AG08395 (cell line): ENCODE measurements around the gene PIANP.

Source experiments
- DNase-seq: peaks from one replicate; pipeline ENCODE4 v3.0.0; 2012; ENCODE audit warnings: mixed read lengths, low spot score

Gene PIANP

DNA sequence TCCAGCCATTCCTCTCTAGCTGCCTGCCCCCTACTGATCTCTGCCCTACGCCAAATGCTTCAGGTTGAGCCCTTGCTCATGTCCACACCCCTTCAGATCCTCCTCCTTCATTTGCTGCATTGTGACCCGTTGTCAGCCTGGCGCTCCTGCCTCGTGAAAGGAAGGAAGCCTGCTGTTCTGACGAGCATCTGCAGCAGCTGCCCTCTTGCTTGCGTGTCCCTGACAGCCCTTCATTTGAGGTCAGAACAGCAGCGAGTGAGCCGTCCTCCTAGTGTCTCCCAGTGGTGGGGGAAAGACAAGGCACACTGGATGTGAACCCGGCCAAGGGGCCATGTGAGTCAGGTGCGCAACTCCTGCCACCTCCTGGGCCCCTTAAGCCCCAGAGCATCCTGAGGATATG is 3.0 kb upstream of the PIANP start:
- no peak for DNase-seq

DNA sequence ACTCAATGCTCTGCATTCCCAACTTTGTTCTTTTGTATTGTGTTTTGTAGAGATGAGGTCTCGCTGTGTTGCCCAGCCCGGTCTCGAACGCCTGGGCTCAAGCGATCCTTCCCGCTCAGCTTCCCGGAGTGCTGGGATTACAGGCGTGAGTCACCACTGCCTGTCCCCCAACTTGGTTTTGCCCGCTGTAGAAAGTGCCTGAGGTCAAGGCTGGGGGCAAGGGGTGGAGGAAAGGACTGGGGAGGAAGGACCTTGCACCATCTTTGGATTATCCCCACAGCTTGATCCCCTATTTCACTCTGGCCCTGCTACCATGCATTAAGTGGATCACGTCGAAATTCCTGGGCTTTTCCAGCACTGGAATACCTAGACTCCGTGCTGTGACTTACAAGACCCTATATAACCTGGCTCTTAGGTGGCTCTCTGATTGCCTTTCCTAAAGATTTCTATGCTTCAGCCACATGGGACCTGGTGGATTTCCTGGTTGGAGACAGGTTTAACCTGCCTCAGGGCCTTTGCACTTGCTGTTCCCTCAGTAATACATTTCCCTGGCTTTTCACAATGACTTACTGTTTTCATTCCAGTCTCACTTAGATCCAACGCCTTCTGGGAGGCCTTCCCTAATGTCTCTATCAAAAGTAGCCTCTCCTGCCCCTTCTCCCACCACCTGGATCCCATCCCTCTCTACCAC is 608 bp upstream of the PIANP start:
- no peak for DNase-seq

DNA sequence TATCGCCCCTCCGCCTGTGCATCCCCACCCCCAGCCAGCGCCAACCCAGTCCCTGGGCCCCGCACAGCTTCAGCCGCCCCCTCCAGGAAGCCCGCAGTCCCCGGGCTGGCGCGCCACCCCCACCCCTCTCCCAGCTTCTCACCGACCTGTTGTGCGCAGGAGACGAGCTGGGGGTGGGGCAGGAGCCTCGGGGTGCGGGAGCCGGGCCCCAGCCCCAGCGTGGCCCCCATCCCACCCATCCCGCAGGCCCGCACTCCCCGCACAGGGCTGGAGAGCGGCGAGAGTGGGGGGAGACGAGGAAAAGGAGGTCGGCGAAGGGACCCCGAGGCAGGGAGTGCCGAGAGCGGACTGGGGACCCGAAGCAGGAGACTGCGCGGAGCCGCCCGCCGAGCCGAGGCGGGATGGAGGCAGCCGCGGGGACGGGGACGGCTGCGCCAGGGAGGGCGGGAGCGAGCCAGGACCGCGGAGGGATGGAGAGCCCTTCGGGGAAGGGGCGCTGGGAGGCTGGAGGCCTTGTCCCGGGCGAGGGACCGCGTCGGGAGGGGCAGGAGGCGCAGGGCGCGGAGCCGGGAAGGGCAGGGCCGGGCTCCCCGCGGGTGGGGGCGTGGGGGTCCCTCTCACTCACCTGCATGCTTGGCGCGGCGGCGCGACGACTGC is 498 bp downstream of the PIANP start:
- DNase-seq: peak; percentile 26

DNA sequence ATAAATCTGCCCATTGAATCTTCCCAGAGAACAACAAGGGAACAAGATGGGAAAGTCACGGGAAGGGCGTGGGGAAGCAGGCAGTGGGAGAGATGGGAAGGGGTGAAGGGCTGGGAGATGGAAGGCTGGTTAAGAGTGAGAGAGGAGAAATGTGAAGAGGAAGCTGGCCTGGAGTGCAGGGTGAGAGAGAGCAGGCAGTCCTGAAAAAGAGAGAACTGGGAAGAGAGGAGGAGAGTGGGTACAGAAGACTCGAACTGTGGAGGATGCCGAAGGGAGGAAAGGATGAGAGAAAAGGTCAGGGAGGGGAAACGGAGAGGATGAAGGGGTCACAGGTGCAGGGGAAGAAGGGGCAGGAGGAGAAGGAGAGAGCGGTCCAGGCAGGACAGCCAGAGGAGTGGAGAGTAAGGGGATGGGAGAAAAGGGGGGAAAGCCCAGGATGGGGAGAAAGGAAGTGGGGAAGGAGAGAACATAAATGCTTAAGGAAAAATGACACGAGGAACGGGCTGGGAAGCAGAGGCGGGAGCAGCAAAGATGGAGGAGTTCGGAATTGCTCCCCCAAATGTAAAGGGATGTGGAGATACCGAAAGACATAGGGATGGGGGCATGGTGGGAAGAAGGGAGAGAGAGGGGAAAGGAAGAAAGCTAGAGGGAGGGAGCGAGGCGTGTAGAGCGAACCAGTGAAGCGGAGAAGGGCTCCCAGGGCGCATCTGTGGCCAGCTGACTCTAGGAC is 1.2 kb downstream of the PIANP start:
- DNase-seq: no peak

DNA sequence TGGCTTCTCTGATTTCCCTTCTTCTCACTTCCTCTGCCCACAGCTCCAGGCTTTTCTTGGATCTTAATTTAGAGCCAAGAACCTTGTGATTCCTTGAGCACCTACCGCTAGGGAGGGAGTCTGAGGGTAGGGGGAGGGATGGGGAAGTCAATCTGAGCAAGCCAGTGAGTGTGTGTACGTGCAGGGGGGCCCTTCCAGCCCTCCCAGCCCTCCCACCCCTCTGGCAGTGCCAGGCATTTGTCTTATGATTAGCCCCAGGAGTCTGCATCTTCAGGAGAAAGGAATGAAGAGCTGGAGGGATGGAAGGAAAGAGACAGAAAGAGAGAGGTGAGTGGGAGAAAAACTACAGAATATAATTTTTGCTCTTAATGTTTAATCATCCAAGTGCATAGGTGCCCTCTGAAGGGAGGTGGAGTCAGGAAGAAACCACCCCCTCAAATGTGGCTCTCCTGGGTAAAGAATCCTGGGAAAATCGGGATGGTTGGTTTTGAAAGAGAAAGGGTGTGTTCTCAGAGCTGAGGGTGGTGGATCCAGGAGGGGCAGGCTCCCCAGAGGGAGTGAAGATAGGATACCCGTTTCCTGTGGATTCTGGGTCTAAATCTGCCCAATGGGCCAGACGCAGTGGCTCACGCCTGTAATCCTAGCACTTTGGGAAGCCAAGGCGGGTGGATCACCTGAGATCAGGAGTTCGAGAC is 2.1 kb downstream of the PIANP start:
- DNase-seq: no peak

DNA sequence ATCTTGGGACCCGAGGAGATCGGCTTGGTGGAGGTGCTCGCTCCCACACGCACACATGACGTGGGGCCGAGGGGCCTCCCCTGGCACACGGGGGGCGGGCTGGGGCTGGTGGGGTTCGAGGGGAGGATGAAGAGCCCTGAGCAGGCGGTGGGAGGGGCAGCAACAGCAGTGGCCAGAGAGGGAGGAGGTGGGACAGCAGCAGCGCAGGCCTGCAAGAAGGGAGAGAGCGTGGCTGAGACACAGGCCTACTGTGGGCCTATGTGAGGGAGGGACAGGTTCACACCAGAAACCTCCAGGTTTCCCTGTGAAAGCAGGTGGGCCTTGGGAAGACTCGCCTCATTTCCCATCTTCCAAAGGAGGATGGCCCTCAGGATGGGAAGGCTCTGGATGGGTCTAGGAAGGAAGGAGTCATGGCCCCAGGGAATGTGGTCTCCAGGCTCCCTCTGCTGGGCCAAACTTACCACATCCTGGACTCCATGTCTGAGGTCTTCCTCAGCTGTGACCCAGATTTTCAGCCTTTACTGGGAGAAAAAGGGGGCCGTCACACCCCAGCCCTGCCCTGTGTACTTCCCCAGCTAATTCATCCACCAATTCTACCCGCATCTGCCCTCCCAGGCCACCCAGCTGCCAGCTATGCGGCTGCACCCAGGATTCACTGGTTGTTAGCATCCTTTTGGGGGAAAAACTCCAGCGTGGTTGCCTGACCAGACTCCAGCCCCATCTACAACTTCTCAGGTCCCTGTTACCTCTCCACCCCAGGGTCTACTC is 2.8 kb downstream of the PIANP start:
- DNase-seq: peak; percentile 88

DNA sequence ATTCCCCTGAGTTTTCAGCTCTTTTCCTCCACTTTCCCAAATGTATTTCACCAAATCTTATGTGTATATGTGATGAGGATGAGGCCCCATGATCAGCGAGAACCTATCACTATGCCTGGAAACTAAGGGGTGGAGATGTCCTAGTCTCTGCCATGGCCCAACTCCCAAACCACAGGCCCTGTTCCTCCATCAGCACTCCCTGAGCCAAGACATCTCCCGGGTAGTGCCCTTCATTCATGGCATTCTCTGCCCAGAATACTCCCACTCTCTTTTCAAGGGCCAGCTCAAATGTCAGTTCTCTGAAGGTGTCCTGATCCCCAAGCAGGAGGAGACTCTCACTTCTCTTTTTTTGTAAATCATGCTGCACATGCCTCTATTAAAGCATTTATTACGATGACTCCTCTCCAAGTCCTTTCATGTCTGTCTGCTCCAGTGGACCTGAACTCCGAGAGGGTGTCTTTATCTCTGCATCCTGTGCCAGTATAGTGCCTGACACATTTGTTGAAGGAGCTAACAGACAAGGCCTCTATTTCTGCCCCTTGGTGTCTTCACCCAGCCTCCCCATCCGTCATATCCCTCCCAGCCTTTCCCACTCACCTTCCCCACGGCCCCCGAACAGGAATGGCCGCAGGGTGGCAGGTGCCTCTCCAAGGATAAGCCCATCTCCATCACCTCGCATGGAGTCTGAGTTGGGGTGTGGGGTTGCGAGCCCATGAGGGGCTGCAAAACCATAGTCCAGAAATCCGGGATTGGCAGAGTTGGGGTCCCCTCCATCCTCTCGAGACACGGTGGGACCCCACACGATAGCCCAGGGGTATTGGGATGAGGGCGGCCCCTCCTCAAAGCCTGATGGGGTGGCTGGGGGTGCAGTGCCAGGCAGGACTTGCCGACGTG is 3.7 kb downstream of the PIANP start:
- DNase-seq: no peak

DNA sequence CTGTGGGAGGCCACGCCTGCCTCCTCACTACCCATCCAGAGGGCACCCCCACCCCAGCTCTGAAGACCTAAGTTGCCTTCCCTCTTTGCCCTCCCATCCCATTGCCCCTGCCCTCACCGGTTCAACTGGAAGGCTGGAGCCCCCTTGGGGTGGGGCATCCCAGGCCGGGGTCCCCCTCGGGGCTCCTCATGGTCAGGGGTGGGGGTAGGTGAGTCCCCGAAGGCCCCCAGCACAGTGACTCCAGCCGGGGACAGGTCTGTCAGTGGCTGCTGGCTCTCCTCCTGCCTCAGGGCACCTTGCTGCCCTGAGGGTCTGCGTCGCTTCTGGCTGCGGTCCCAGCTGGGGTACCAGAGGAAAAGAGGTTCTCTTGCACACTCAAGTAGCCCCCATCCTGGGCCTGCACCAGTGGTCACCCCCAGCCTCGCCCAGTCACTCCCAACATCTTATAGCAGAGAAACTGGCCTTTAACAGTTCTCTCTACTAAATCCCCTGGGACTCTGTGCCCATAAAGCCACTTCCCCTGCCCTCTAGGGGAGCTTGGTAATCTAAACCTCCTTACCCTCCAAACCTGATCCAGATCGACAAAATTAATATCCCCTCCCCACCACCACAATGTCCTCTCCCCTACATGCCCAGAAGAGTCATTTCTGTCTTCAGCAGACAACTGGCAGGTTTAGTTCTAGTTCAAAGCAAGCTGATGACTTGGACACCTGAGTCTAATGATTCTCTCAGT is 5.1 kb downstream of the PIANP start:
- DNase-seq: no peak

DNA sequence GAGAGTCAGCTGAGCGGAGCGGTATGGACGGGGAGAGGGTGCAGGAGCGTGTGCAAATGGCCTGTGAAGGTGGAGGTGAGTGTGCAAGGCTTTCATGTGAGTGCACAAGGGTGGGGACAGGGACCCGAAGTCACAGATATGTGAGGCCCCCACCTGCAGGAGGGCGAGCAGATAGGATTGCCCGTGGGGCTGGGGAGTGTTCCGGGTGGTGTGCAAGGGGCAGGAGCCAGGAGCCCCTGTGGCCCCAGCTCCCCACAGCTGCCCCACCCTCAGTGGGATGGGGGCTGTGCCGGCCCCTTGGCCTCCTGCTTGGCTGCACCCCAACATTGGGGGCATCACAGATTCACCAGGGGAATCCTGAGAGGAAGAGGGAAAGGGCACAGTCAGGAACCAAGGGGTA is 5.9 kb downstream of the PIANP start:
- no peak for DNase-seq

DNA sequence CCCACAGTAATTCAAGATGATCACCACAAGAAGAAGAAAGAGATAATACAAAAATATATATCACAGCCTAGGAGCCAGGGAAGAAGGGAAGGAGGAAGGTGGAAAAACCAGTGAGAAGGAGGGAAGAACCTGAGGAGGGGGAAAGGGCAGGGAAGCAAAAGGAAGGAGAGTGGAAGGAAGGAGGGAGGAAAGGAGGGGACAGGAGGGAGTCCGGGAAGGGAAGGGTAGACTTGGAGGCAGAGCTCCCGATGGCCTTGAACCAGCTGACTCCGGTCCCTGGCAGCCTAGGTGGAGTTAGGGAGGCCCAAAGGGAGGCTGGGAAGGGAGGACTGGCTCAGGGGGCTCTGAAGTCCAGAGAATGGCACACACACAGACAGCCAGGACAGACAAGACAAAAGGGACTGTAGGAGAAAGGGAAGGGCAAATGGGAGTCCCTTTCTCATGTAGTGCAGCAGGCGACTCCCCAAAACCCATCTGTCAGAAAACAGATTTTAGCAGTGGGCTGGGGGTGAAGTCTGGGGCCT is 6.7 kb downstream of the PIANP start:
- no peak for DNase-seq

DNA sequence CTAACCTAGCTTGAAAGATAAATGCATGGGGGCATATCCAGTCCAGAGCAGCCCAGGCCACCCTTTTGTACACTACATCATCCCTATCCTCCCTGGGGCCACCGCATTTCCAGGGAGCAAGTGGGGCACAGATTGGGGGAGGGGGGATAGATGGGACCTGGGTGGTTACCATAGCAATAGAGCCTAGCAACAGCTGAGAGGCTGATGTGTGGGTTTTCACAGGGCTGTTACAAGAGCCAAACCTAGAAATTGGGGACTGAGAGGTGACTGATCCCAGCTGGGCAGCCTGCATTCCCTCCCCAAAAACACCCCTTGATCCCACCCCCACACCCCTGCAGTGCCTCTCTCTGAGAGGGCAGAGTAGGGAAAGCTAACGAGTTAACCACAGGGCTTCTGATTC is 7.7 kb downstream of the PIANP start:
- no peak for DNase-seq

DNA sequence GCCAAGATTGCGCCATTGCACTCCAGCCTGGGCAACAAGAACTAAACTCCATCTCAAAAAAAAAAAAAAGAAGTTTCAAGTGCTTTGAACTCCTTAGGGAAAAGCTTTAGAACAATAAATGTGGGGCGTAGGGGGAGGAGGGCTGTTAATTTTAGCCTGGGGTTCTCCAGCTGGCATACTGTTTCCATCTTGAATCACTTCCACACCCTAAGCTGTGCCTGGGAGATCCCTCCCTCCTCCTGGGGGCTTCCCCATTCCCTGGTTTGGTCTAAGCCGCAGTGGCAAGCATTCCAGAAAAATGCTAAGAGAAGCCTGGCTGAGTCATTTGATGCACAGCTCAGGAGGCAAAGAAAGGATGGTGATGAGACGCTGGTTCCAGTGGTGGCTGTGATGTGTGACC is 9.1 kb downstream of the PIANP start:
- DNase-seq: peak; percentile 44

DNA sequence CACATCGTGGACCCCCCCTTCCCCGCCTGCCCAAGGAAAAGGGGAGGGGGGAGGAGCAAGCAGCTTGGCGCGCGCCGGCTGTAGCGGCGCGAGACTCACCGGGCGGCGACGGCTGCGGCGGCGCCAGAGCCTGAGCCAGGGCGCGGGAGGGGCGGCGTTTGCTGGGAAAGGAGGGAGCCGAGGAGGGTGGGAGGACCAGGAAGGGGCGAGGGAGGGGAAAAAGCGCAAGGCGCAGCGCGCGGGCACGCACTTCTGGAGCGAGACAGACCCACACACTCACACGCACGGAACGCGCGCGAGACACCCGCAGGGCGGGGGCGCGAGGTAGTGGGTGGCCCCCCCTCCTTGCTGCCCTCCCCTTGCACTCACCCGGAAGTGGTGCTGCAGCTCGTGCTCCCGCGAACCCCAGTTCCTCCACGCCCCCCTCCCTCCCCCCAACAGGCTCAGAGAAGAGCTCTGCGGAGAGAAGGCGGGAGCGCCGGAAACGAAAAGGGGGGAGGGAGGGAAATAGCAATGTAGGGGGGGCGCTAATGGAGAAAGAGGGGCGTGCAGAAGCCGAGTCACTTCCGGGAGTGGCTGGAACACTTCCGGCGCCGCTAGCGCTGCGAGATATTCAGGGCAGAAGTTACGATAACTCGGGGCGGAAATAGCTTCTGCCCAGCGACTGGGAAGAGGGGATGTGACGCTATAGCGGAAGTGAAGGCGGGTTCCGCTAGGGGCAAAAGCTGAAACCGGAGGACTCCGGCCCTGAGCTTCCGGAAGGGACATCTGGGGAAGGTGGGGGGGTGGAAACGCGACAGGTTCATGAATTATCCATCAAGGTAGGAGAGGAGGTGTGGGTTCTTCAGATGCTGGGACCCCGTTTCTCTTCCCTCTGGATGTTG is 11.4 kb downstream of the PIANP start, which contains the start of gene ZNF384:
Gene ZNF384 (minus strand): TSS at position 377 of the 884 bp plus-strand sequence. CDS start 9,855 bp downstream, outside the sequence.
- DNase-seq: peak; percentile 98

DNA sequence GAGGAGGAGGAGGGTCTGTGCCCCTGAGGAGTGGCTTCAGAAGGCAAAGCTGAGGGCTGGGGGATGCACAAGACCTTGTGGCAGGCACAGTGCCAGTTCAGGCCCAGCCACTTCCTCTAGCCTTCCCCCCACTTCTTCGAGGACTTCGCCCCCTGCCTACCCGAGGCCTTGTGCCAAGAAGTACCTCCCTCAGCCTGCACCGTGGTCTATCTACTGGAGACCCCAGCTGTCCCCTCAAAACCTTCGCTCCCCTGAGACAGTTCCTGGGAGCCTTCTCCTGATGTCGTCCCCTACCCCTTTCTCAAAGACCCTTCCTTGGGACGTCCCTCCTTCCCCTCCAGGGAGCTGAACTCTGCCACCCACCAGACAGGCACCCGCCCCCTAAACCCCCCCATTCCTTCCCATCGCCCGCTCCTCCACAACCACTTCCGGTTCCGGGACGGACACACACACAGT is 12.0 kb downstream of the PIANP start:
- DNase-seq: no peak

DNA sequence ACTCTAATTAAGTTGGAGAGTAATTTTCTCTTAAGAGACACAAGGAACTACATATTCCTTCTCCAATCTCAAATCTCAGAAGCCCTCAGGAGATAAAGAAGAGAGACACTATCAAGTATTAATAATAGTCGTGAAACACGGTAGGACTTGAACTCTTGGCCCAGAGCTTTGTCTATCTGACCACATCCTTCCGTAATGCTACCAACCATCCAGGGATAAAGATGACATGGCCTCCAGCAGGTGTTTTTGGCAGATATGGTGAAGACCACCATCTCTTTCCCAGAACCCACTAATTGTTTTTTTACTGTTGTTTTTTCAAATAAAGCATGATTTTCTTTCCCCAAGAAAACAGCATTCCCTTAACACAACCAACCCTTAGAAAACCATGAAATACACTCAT is 14.8 kb downstream of the PIANP start:
- no peak for DNase-seq

DNA sequence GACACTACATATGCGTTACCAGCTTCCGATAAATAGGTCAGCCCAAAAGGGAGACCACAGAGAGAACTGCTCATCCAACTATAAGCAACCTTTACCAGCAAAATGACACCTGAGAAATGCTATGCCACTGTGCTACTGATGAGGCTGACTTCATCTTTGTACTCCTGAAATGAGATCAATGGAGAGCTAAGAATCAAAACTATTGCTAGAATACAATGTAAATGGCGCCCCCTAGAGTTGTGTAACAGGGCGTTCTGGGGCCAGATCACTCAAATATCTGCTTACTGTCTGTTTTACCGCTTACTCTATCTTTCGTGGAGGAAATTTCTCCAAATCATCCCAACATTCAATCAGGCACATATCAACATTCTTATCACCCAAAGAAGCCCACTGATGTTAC is 16.0 kb downstream of the PIANP start:
- DNase-seq: no peak

DNA sequence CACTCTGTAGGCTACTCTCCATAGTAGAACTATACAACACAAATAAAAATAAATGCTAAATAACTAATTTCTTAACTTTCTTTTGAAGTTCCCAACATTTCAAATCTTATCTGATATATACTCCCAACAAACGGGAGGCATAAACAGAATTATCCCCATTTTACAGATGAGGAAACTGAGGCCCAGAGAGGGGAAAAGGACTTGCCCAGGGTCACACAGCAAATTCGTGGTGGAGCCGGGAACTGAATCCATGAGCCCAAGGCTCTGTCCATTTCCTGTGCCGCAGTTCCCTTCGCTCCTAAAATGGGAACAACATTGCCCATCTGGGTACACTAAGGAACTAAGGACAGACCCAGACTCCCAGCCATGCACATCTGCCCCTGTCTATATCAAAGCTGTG is 23.7 kb downstream of the PIANP start:
- no peak for DNase-seq

DNA sequence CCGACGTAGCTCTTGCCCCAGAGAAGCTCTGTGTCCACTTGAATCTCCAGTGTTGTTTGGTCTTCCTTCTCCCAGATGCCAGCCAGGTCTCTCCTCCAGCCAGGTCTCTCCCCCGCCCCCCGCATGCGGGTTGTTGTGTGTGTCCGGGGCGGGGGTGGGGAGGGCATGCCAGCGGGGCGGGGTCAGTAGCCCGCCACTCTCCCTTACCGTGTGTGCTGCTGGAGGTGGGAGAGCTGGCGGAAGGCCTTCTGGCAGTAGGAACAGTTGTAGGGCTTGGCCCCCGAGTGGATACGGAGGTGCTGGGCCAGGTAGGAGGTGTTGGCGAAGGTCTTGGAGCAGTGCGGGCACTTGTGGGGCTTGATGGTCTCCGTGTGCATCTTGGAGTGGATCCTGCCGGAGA is 28.5 kb downstream of the PIANP start:
- no peak for DNase-seq
